M059J (cell line): Measurements from ENCODE around the gene YWHAH. TPM values are rescaled to one million over a fixed set of nuclear protein-coding genes. Genes with fewer than 3 reads are reported as not detected.

Experiments used
- DNase-seq: peaks from one replicate; pipeline ENCODE4 v3.0.0-alpha.2; 2012; ENCODE audit warnings: low read depth
- total RNA-seq: library from RNA; depleted of rRNA; stranded (reverse); fragments of >200 nt; shearing (Covaris generic); gene quantifications from 2 replicates; pipeline ENCODE4 v1.2.3, GENCODE V29; 2014; rRNA removed

The YWHAH gene
- 176 and 196 TPM in 2 replicates for total RNA-seq

GRCh38 chr22:31943978-31944699, at the start of gene YWHAH:
TSS of gene YWHAH (plus strand) at chr22:31944535. CDS start at chr22:31944734, 199 bp downstream.
- DNase-seq, result peak; percentile 84

- DNase-seq, result no peak
Measured at GRCh38 chr22:31895411-31896123, 48.8 kb upstream of the YWHAH start.

GRCh38 chr22:31896472-31896871, 47.9 kb upstream of the YWHAH start:
- DNase-seq, result no peak

- no peak for DNase-seq
Measured at GRCh38 chr22:31897842-31898805, 46.2 kb upstream of the YWHAH start.

GRCh38 chr22:31898926-31899325, 45.4 kb upstream of the YWHAH start:
- no peak for DNase-seq

GRCh38 chr22:31899669-31900068, 44.7 kb upstream of the YWHAH start:
- no peak for DNase-seq

GRCh38 chr22:31901388-31902137, 42.8 kb upstream of the YWHAH start:
- no peak for DNase-seq

GRCh38 chr22:31904651-31905050, 39.7 kb upstream of the YWHAH start:
- DNase-seq, result no peak

- DNase-seq, result no peak
Measured at GRCh38 chr22:31905356-31905755, 39.0 kb upstream of the YWHAH start.

GRCh38 chr22:31906086-31906485, 38.2 kb upstream of the YWHAH start:
- no peak for DNase-seq

GRCh38 chr22:31906569-31906968, 37.8 kb upstream of the YWHAH start:
- DNase-seq, result no peak

GRCh38 chr22:31909977-31910376, 34.4 kb upstream of the YWHAH start:
- no peak for DNase-seq

- DNase-seq, result no peak
Measured at GRCh38 chr22:31911565-31912406, 32.5 kb upstream of the YWHAH start.

- DNase-seq, result no peak
Measured at GRCh38 chr22:31912407-31912743, 32.0 kb upstream of the YWHAH start.

GRCh38 chr22:31915586-31915985, 28.7 kb upstream of the YWHAH start:
- no peak for DNase-seq

GRCh38 chr22:31917227-31917921, 27.0 kb upstream of the YWHAH start:
- DNase-seq, result no peak

- DNase-seq, result no peak
Measured at GRCh38 chr22:31919730-31920129, 24.6 kb upstream of the YWHAH start.

- no peak for DNase-seq
Measured at GRCh38 chr22:31920306-31920705, 24.0 kb upstream of the YWHAH start.

GRCh38 chr22:31921106-31921505, 23.2 kb upstream of the YWHAH start:
- no peak for DNase-seq

GRCh38 chr22:31922534-31922933, 21.8 kb upstream of the YWHAH start:
- no peak for DNase-seq
